GM18861 (cell line): ENCODE results near the gene MMP8.

Source experiments
- ATAC-seq: cut with Tn5 transposase; IDR thresholded peaks from one replicate; pipeline ENCODE4 v1.9.1; 2021; ENCODE audit not compliant: unreplicated experiment

MMP8 gene

GRCh38 chr11:102727890-102728289 lies 3.1 kb upstream of the MMP8 start:
- ATAC-seq = no peak

GRCh38 chr11:102722821-102723220 lies 1.9 kb downstream of the MMP8 start:
- no peak for ATAC-seq

- no peak for ATAC-seq
These were observed 5.0 kb downstream of the MMP8 start for GRCh38 chr11:102719620-102720277.

GRCh38 chr11:102717280-102717679 lies 7.5 kb downstream of the MMP8 start:
- ATAC-seq = no peak

- peak; percentile 62 for ATAC-seq
These were observed 8.2 kb downstream of the MMP8 start for GRCh38 chr11:102716527-102716926.

GRCh38 chr11:102712137-102712536 lies 12.6 kb downstream of the MMP8 start:
- no peak for ATAC-seq

- no peak for ATAC-seq
These were observed 15.4 kb downstream of the MMP8 start for GRCh38 chr11:102709201-102709945.

GRCh38 chr11:102708654-102709053 lies 16.1 kb downstream of the MMP8 start:
- ATAC-seq = no peak

- ATAC-seq = no peak
These were observed 19.1 kb downstream of the MMP8 start, which contains the start of gene MMP27 for GRCh38 chr11:102705626-102706025. MMP27 (minus strand) TSS chr11:102705769; CDS start chr11:102705714, 55 bp downstream.

GRCh38 chr11:102704841-102705240 lies 19.9 kb downstream of the MMP8 start:
- ATAC-seq = no peak

GRCh38 chr11:102703826-102704493 lies 20.8 kb downstream of the MMP8 start:
- no peak for ATAC-seq

GRCh38 chr11:102695201-102695600 lies 29.6 kb downstream of the MMP8 start:
- ATAC-seq = no peak

GRCh38 chr11:102685754-102686153 lies 39.0 kb downstream of the MMP8 start:
- no peak for ATAC-seq

GRCh38 chr11:102685338-102685737 lies 39.4 kb downstream of the MMP8 start:
- no peak for ATAC-seq

- no peak for ATAC-seq
These were observed 41.5 kb downstream of the MMP8 start for GRCh38 chr11:102683277-102683676.

GRCh38 chr11:102680945-102681344 lies 43.8 kb downstream of the MMP8 start:
- no peak for ATAC-seq

GRCh38 chr11:102678022-102678421 lies 46.7 kb downstream of the MMP8 start:
- ATAC-seq = no peak

- no peak for ATAC-seq
These were observed 48.7 kb downstream of the MMP8 start for GRCh38 chr11:102676084-102676483.

- peak; percentile 67 for ATAC-seq
These were observed 55.1 kb downstream of the MMP8 start for GRCh38 chr11:102669664-102670063.

- peak; percentile 39 for ATAC-seq
These were observed 58.3 kb downstream of the MMP8 start for GRCh38 chr11:102666331-102666957.

- ATAC-seq = no peak
These were observed 60.6 kb downstream of the MMP8 start for GRCh38 chr11:102664001-102664752.
